KMS-11 (cell line): Measurements from ENCODE around the gene URAD.

ENCODE experiments used
- H2AFZ ChIP-seq: fragments of 200-600 bp; sonication (generic); 2 replicates; pipeline ENCODE4 v1.6.1; 2016; ENCODE audit warnings: antibody characterized with exemption, mixed run types, low read depth
- H3K27ac ChIP-seq: fragments of 200-600 bp; sonication (generic); 2 replicates; pipeline ENCODE4 v1.6.1; 2016; ENCODE audit warnings: mild to moderate bottlenecking, mixed run types
- H3K27me3 ChIP-seq: fragments of 200-600 bp; sonication (generic); 2 replicates; pipeline ENCODE4 v1.6.1; 2017; ENCODE audit warnings: mild to moderate bottlenecking, low read depth, mixed run types, moderate library complexity; ENCODE audit not compliant: insufficient read depth
- H3K36me3 ChIP-seq: fragments of 200-600 bp; sonication (generic); 2 replicates; pipeline ENCODE4 v1.6.1; 2017; ENCODE audit warnings: mild to moderate bottlenecking, mixed run types; ENCODE audit not compliant: insufficient read depth
- H3K4me1 ChIP-seq: fragments of 200-600 bp; sonication (generic); 2 replicates; pipeline ENCODE4 v1.6.1; 2016; ENCODE audit warnings: mild to moderate bottlenecking, low read depth, mixed run types; ENCODE audit not compliant: poor library complexity, severe bottlenecking
- H3K4me2 ChIP-seq: fragments of 200-600 bp; sonication (generic); 2 replicates; pipeline ENCODE4 v1.7.0; 2016; ENCODE audit warnings: mild to moderate bottlenecking, mixed run types
- H3K4me3 ChIP-seq: fragments of 200-600 bp; sonication (generic); IDR thresholded peaks from 2 replicates; pipeline ENCODE4 v1.6.1; 2017; ENCODE audit warnings: low read depth, low read length, mixed read lengths; ENCODE audit not compliant: insufficient read depth
- H3K79me2 ChIP-seq: fragments of 200-600 bp; sonication (generic); 2 replicates; pipeline ENCODE4 v1.6.1; 2016; ENCODE audit warnings: low read depth, mixed run types; ENCODE audit not compliant: insufficient read depth
- H3K9ac ChIP-seq: fragments of 200-600 bp; sonication (generic); 2 replicates; pipeline ENCODE4 v1.6.1; 2016; ENCODE audit warnings: mild to moderate bottlenecking, mixed run types
- H4K20me1 ChIP-seq: fragments of 200-600 bp; sonication (generic); 2 replicates; pipeline ENCODE4 v1.6.1; 2016; ENCODE audit warnings: mild to moderate bottlenecking, mixed run types; ENCODE audit not compliant: insufficient read depth
- TF ChIP-seq, protein P1 (sequence below): fragments of 200-600 bp; sonication (generic); conservative IDR thresholded peaks from 2 replicates; pipeline ENCODE4 v1.6.1; 2017; ENCODE audit warnings: low read depth, mild to moderate bottlenecking, antibody characterized with exemption, low read length, moderate library complexity, mixed read lengths

URAD gene

DNA sequence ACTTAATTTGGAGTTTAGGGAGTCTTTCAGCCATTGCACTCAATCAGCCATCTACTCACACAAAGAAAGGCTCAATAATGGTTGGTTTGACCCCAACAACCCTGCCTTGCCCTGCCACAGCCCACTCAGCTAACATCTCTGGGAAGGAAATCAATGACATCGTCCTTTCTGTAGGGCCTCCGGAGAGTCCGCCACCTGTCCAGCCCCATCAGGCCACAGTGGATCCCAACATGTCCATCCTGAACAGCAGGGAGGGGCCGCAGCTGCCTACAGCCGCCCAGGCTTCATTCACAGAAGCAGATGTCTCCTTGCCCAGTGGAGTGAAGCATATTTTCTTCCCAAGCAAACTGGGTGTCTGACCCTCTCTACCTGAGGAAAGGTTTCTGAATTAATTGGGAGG is 15.2 kb downstream of the URAD start:
- no peaks in the 10 kb centered on the region for H3K4me1 ChIP-seq
- no peaks in the 10 kb centered on the region for H3K79me2 ChIP-seq
- no peaks in the 10 kb centered on the region for H3K27me3 ChIP-seq
- no peak overlapping the region for H3K27ac ChIP-seq
- no peaks in the 10 kb centered on the region for H3K36me3 ChIP-seq
- no peak overlapping the region for H3K4me2 ChIP-seq
- no peak overlapping the region for H3K9ac ChIP-seq
- no peaks in the 10 kb centered on the region for H4K20me1 ChIP-seq
- H3K4me3 ChIP-seq = no peak overlapping the region
- no peak overlapping the region for H2AFZ ChIP-seq
- TF ChIP-seq, protein P1, sequence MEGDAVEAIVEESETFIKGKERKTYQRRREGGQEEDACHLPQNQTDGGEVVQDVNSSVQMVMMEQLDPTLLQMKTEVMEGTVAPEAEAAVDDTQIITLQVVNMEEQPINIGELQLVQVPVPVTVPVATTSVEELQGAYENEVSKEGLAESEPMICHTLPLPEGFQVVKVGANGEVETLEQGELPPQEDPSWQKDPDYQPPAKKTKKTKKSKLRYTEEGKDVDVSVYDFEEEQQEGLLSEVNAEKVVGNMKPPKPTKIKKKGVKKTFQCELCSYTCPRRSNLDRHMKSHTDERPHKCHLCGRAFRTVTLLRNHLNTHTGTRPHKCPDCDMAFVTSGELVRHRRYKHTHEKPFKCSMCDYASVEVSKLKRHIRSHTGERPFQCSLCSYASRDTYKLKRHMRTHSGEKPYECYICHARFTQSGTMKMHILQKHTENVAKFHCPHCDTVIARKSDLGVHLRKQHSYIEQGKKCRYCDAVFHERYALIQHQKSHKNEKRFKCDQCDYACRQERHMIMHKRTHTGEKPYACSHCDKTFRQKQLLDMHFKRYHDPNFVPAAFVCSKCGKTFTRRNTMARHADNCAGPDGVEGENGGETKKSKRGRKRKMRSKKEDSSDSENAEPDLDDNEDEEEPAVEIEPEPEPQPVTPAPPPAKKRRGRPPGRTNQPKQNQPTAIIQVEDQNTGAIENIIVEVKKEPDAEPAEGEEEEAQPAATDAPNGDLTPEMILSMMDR = no peak

DNA sequence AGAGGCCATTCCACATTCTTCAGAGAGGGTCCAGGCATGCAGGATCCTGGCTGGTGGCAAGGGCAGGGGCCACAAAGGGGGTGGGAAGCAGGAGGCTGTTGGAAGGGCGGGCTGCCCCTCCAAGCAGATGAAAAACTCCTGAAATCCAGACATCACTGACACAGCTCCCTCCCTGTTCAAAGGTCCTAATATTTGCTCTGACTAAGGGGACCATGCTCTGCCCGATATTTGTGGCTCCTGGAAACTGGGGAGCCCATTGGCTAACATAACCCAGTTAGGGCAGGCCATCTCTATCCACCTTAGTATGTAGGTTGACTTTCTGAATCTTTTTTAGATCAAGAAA is 16.0 kb downstream of the URAD start:
- Histone ChIP-seq H3K79me2 (no peaks in the 10 kb centered on the region), H3K4me1 (no peaks in the 10 kb centered on the region), H4K20me1 (no peaks in the 10 kb centered on the region), H3K4me3 (no peak overlapping the region), H3K9ac (no peak overlapping the region), H3K4me2 (no peak overlapping the region), H3K36me3 (no peaks in the 10 kb centered on the region), H2AFZ (no peak overlapping the region), H3K27me3 (no peaks in the 10 kb centered on the region), H3K27ac (no peak overlapping the region)
- TF ChIP-seq, protein P1 = no peak

DNA sequence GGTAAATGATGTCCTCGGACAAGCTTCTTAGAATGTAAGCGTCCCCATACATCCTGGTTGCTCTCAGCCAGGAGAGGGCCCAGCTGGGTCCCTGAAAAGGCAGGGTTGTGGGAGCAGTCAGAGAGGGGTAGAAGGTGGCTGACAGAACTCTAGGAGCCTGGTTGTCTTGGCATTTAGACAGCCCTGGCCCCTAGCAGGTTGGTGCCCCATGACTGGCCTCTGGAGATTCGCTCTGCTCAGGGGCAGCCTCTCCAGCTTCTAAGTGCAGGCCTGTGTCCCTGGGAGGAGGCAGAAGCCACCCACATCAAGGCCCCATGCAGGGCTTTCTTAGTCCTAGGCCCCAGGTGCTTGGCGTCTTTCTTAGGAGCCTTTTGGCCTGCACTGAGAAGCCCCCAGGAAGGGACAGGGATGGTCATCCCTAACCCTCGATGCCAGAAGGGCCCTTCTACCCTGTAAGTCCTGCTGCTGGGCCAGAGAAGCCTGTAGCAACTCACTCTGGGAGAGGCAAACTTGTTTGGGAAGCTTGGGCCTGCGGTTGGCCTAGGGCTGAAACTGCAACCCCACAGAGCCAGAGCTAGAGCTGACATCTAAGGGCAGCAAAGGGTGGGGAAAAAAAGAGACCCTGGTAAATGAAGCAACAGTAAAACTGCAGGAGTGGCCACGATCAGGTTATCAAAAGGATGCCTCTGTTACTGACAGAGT is 16.6 kb downstream of the URAD start:
- no peak overlapping the region for H3K4me3 ChIP-seq
- TF ChIP-seq, protein P1 = no peak
- no peak overlapping the region for H3K27ac ChIP-seq
- no peaks in the 10 kb centered on the region for H3K27me3 ChIP-seq
- H3K36me3 ChIP-seq = no peaks in the 10 kb centered on the region
- no peaks in the 10 kb centered on the region for H3K79me2 ChIP-seq
- no peaks in the 10 kb centered on the region for H4K20me1 ChIP-seq
- no peak overlapping the region for H3K4me2 ChIP-seq
- H3K4me1 ChIP-seq = no peaks in the 10 kb centered on the region
- H2AFZ ChIP-seq = no peak overlapping the region; the same call in 1 of the 2 replicates
- H3K9ac ChIP-seq = no peak overlapping the region

- H4K20me1 ChIP-seq = no peaks in the 10 kb centered on the region
- no peaks in the 10 kb centered on the region for H3K36me3 ChIP-seq
- no peaks in the 10 kb centered on the region for H3K27me3 ChIP-seq
- no peak overlapping the region for H3K27ac ChIP-seq
- TF ChIP-seq, protein P1 = no peak
- H2AFZ ChIP-seq = no peak overlapping the region
- H3K4me1 ChIP-seq = no peaks in the 10 kb centered on the region
- H3K9ac ChIP-seq = no peak overlapping the region
- H3K4me2 ChIP-seq = no peak overlapping the region
- no peak overlapping the region for H3K4me3 ChIP-seq
- no peaks in the 10 kb centered on the region for H3K79me2 ChIP-seq
Observed at GRCh38 chr13:27971236-27971645, 17.3 kb downstream of the URAD start.
